GM18520 (cell line): ENCODE measurements around the gene TMEM82.
"Not testable (repeated sequence)": the region's sequence is repeated elsewhere in the genome, so short reads cannot be mapped to it uniquely, and the experiment has no call there.

ENCODE experiments used
- ATAC-seq: cut with Tn5 transposase; IDR thresholded peaks from one replicate; pipeline ENCODE4 v1.9.1; 2021; ENCODE audit not compliant: unreplicated experiment

Gene TMEM82

GRCh38 chr1:15742339-15742801 lies at the start of gene TMEM82:
TSS of gene TMEM82 (plus strand) at chr1:15742499. CDS start at chr1:15742560, 61 bp downstream.
- ATAC-seq: no peak

DNA sequence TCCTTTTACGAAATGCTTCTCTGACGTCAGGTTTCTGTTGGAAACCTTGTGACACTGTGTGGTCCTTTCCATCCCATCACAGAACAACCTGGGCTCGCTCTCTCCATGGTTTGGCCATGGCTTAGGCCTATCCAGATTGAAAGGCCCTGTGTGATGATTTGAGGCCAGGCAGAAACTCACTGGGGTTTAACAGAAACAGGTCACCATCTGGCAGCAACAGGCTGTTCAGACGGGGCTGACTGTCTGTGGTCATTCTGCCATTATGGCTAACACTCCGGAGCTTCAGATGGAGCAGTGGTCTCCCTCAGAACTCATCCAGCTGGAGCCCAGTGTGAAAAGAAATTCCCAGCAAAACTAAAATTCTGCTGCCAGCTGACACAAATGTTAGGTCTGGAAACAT lies 48.9 kb upstream of the TMEM82 start:
- ATAC-seq: no peak

DNA sequence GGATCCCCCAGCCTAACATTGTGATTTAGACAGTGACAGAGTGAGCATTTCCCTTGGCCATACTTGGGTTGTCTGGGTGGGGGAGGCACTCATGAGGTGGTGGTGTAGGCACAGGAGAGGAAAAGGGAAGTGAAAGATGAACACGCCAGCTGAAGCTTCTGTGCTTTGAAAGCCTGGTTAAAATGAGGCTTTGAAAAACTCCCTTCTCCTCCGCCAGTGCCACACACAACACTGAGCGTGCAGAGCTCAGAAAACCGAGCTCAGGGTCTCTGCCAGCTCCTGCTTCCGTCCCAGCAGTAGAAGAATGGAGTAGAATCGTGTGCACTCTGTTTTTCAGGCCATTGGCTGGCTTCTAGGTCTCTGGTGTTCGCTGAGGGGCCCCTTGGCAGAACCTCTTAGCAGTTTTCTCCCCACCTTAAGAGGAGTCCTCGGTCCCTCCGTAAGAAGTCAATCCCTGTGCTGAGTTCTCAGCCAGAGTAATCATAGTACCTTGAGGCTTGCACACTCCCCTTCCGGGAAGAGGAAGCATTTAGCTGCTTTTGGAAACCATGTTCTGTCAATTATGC lies 45.3 kb upstream of the TMEM82 start:
- peak; percentile 86 for ATAC-seq

- ATAC-seq: no peak
These were observed 44.1 kb upstream of the TMEM82 start for GRCh38 chr1:15698201-15698600.

- not testable (repeated sequence) for ATAC-seq
These were observed 43.0 kb upstream of the TMEM82 start for GRCh38 chr1:15699321-15699720.

- ATAC-seq: no peak
These were observed 41.8 kb upstream of the TMEM82 start for GRCh38 chr1:15700508-15700907.

GRCh38 chr1:15701784-15702183 lies 40.5 kb upstream of the TMEM82 start:
- no peak for ATAC-seq

GRCh38 chr1:15702722-15703550 lies 39.4 kb upstream of the TMEM82 start:
- no peak for ATAC-seq

- ATAC-seq: no peak
These were observed 38.7 kb upstream of the TMEM82 start for GRCh38 chr1:15703562-15703961.

DNA sequence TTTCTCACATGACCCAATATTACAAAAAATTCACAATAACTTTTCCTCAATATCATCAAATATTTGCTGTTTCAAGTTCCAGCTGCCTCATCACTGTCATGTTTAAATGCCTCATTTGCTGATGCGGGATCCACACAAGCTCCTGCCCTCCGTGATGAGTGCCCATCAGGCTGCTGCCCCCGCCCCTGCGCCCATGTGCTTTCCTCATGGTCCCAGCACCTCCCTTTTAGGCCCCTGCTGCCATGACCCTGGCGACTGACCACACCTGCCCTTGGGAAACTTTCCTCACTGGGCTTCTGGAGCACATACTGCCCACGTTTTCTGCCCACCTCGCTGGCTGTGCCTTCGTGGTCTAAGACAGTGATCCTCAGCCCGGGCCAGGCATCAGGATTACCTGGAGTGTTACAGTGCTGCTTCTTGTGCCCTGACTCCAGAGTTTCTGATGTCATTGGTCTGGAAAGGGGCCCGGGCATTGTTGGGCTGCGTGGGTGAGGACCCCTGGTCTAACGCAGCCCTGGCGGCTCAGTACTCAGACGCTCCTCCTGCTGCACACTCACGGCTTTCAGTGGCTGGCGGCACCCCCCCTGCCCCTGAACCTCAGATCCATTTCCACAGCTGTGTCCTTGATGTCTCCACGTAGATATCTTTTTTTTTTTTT lies 37.6 kb upstream of the TMEM82 start:
- ATAC-seq: no peak

GRCh38 chr1:15705184-15705566 lies 37.1 kb upstream of the TMEM82 start:
- ATAC-seq: no peak

DNA sequence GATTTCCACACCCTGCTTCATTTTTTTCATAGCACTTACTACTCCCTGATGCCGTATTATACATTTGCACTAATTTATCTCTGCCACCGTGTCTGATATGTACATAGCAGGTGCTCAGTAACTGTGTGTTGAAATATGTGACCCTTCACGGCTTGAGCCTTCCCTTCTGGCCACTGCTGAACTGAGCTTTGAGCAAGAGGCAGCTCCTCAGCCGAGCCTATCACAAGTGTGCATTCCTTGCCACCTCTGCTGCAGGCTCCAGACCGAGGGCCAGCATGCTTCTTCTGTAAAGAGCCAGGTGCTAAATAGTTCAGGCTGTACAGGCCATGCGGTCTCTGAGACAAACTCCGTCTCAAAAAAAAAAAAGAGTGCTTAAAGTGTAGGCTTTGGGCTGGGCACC lies 35.5 kb upstream of the TMEM82 start:
- no peak for ATAC-seq

GRCh38 chr1:15707239-15707925 lies 34.9 kb upstream of the TMEM82 start:
- no peak for ATAC-seq

GRCh38 chr1:15708486-15709137 lies 33.7 kb upstream of the TMEM82 start:
- no peak for ATAC-seq

GRCh38 chr1:15709226-15709625 lies 33.1 kb upstream of the TMEM82 start:
- no peak for ATAC-seq

DNA sequence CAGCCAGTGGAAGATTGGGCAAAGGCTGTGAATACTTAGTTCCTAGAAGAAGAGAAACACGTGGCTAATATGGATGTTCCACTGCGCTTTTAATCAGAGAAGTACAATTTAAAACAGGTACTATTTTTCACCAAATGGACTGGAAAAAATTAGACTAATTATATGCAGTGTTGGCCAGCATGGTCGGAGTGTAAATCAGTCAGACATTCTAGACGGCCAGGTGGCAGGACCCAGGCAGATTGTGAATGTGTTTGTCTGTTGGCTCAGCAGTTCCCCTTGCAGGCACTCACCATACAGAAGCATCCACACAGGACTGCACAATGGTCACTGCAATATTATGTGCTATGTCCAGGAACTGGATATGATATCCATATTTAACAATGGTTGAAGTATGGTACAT lies 30.1 kb upstream of the TMEM82 start:
- ATAC-seq: peak; percentile 85

GRCh38 chr1:15714406-15715136 lies 27.7 kb upstream of the TMEM82 start:
- ATAC-seq: no peak

DNA sequence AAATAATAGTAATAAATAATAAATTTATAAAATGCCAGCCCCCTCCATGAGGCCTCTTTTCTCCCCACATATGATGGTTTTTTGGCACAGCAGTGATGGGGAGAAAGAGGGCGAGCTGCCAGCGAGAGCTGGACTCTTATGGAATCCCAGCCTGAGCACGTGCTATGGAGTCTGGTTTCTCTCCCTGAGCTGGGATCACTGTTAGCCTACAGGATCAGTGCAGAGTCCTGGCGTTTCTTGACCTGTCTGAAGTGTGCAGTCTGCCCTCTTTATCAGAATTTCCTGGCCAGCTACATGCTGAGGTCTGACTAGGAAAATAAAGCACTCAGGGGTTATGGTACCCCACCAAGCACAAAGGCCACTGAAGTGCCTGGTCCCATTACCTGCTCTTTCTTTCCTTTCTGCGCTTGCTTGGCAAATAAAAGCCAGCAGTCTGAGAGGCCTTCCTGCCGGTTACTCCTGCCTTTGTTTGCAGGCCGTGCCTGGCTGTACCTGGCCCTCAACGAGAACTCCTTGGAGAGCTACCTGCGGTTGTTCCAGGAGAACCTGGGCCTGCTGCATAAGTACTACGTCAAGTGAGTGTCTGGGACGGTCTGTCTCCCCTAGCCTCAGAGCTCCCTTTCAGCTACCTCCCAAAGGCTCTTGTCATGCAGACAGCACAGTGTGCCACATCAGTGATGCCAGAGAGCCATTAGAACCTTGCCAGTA lies 24.7 kb upstream of the TMEM82 start:
- no peak for ATAC-seq

GRCh38 chr1:15718199-15718601 lies 24.1 kb upstream of the TMEM82 start:
- ATAC-seq: no peak
